Jurkat, Clone E6-1 (cell line): ENCODE results near the gene NTM.

ENCODE experiments used
- DNase-seq: peaks from one replicate; pipeline ENCODE4 v3.0.0-alpha.2; 2011; ENCODE audit warnings: low read depth, low spot score
- H3K4me3 ChIP-seq: 2 replicates; pipeline ENCODE4 v1.5.1; 2011; ENCODE audit warnings: mild to moderate bottlenecking, low read length, control low read depth, moderate library complexity

The NTM gene

GRCh38 chr11:131875611-131876010 is 505.2 kb downstream of the NTM start:
- no peak for DNase-seq
- no peak overlapping the region for H3K4me3 ChIP-seq

DNA sequence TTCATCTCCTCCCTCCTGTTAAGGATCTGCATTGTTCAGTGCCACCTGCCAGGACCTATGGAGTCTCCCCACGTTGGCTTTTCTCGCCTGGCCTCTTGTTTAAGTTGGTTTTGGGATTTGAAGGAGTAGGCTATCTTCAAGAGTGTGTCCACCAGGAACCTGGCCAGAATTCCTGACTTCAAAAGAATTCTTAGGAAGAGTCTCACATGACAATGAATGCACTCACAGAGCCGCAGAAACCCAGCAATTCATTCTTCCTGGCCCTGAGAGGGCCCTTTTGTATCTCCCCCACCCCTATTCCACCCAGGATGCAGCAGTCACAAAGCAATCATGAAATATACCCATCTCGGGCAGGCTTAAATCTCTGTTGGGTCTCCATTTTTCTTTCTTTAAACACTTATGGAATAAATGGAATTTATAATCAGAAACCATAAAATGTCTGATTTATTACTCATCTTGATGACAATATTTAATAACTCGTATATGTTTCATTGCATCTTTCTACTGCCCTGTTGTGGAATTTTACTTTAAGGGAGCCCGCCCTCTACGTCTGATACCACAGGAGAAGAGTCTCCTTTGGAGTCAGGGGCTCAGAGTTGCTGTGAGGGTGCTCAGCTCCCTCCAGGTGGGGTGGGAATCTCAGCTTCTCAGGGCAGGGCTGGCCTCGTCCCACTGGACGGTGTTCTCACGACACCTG is 507.0 kb downstream of the NTM start:
- H3K4me3 ChIP-seq: no peak overlapping the region
- DNase-seq: no peak

GRCh38 chr11:131880316-131880715 is 509.9 kb downstream of the NTM start:
- no peak overlapping the region for H3K4me3 ChIP-seq
- no peak for DNase-seq

DNA sequence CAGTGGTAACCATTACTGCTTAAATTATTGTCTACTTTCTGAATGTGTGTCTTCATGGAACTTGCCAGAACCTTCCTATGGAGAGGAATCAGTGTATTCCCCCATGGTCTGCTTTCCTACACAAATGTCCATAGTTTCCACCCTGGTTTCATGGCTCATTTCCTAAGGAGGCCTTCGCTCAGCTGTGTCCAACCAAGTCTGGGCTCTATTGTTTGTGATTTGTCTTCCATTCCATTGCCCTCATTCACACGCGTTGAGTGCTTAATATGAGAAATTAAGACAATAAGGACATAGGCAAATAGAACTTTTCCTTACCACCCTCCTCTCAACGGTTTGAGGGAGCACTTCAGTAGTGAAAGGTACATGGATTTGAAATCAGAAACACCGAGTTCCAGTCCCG is 510.6 kb downstream of the NTM start:
- H3K4me3 ChIP-seq: no peak overlapping the region
- DNase-seq: no peak

- H3K4me3 ChIP-seq: no peak overlapping the region
- no peak for DNase-seq
Observed at GRCh38 chr11:131883332-131883731, 512.9 kb downstream of the NTM start.

DNA sequence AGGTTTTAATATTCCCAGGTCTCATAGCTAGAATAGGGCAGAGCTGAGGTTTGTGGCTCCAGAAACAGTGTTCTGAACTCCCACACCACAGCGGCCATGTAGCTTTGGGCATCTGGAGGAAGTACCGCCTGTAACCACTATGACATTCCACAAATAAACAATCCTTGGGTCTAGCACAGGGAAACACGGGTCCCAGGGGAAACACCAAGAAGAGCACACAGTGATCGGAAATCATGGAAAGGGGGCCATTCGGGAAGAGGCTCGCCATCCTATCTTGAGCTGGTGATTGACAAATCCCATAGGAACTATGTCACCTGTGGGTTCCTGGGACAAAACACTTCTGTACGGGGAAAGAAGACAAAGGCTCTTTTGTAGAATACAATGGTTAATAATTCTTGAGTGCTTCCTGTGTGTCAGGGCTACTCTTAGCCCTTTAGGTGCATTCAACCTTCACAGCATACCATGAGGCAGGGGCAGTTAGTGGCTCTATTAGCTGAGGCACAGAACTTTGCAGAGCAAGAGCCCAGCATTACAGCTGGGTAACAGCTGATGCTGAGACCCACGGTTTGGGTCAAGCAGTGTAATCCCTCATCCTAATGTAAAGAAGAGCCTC is 514.2 kb downstream of the NTM start:
- H3K4me3 ChIP-seq: no peak overlapping the region
- DNase-seq: no peak

GRCh38 chr11:131885431-131885830 is 515.0 kb downstream of the NTM start:
- DNase-seq: no peak
- H3K4me3 ChIP-seq: no peak overlapping the region

- DNase-seq: no peak
- H3K4me3 ChIP-seq: no peak overlapping the region
Observed at GRCh38 chr11:131886201-131886600, 515.8 kb downstream of the NTM start.

- no peak for DNase-seq
- no peak overlapping the region for H3K4me3 ChIP-seq
Observed at GRCh38 chr11:131888230-131888855, 517.9 kb downstream of the NTM start.

- H3K4me3 ChIP-seq: no peak overlapping the region
- DNase-seq: no peak
Observed at GRCh38 chr11:131889146-131889577, 518.7 kb downstream of the NTM start.

- DNase-seq: no peak
Observed at GRCh38 chr11:131889760-131890581, 519.6 kb downstream of the NTM start.

GRCh38 chr11:131893103-131893890 is 522.9 kb downstream of the NTM start:
- H3K4me3 ChIP-seq: no peak overlapping the region

More at GRCh38 chr11:131889760-131890581, 519.6 kb downstream of the NTM start:
- no peak overlapping the region for H3K4me3 ChIP-seq

GRCh38 chr11:131893988-131894387 is 523.6 kb downstream of the NTM start:
- DNase-seq: no peak
- no peak overlapping the region for H3K4me3 ChIP-seq

More at GRCh38 chr11:131893103-131893890, 522.9 kb downstream of the NTM start:
- DNase-seq: no peak

DNA sequence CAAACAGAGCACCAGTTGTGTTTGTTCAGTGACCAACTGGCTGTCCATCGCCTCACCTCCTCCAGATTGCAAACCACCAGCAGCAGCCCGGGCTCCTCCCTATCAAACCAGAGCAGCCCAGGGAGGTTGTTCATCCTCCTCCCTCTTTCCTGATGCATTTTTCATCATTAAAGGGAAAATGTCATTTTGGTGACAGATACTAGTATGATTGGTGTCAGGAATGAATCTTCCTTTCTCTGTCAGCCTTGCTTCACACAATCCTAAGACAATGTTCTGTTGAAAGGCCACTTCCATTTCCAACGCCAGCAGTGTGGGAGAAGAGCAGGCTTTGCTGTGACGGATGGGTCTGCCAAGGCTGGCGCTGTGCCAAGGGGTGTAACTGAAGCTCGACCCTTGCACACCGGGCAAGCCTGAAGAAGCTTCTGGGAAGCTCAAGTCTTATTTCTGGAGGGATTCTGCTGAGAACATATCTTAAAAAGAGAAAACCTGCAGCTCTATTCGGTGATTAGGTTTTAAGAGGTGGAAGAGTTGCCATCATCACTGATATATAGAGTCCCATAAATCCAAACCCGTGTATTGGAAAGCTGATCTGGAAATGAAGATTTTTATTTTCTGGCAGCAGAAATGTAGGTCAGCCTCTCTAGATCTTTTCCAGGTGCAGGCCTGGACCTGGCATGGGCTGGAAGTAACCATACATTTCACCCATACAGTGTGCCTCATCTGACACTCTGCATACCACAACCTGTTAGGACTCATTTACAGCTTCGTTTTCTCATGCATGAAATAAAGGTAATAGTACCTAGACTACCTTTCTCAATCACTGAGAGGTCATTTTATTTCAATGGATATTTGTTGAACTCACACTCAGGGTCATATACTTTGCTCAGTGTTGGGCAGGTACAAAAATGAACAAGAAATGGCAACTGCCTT is 524.5 kb downstream of the NTM start:
- no peak overlapping the region for H3K4me3 ChIP-seq
- DNase-seq: no peak

DNA sequence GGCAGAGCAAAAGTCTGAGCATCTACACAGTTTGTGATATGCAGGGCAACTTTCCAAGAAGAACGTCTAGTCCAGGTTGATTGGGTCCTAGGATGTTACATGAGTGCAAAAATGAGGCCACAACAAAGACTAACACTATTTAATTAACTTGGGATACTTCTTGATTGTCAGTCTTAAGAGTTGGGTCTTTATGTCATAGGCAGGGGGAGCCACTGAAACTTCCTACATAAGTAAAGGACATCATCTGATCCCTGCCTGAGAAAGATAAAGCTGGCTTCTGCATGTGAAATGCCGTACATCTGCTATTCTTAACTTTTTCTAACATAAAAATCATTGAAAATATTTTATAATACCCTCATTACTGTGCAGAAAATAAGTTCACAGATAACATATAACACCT is 525.5 kb downstream of the NTM start:
- DNase-seq: no peak
- no peak overlapping the region for H3K4me3 ChIP-seq

DNA sequence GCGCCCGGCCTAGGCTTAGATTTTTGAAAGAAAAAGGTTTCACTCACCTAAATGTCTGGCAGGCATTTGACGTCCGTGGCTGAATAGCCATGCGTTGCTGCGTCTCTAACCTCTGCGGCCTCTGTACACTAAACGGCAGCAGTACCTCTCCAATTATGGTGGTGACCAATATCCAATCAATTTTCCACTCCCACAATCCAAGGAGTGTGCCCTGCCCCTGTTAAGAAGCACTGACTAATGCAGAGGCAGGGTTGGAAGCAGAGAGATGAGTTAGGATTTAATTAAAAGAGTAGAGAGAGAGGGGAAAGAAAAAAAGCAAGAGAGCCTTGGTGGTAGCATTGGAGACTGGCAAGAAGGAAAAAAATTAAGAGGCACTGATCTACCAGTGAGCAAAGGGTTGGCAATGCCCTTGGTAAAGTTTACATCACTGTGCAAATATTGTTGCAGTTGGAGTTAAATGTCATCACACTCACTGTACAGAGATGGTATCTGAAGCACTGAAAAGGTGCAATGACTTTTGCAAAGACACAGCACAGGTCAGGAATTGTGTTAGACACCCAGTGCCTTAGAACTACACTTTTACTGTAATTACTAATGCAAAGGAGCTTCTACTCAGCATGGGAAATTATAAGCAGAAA is 526.7 kb downstream of the NTM start:
- H3K4me3 ChIP-seq: no peak overlapping the region
- no peak for DNase-seq

DNA sequence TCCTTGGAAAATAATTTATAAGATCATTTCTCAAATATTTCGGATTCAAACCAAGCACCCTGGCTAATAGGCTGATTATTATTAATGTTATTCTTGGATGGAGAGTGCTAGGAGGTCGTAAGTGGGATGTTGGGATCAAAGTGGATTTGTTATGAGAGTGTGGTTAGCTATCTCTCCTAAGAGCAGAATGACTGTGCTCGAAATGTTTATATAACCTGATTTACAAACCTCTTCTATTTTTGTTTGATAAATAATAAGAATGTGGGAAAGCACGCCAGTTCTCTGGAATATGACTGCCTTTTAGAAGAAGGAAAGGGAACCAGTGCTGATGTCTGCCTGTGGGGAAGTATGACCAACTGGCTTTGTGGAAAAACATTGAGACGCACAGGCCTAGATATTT is 527.5 kb downstream of the NTM start:
- no peak overlapping the region for H3K4me3 ChIP-seq
- DNase-seq: no peak
